AG09309 (cell line): ENCODE results near the gene CSHL1.

ENCODE experiments used
- DNase-seq: peaks from one replicate; pipeline ENCODE4 v3.0.0-alpha.2; 2010; ENCODE audit warnings: low read depth
- H3K4me3 ChIP-seq: 2 replicates; pipeline ENCODE4 v1.5.1; 2011; ENCODE audit warnings: mild to moderate bottlenecking, low read depth, low read length, moderate library complexity; ENCODE audit not compliant: control insufficient read depth
- TF ChIP-seq, protein P1 (sequence below): IDR thresholded peaks from 2 replicates; pipeline ENCODE4 v1.5.1; 2011; ENCODE audit warnings: mild to moderate bottlenecking, low read depth, low read length, inconsistent platforms; ENCODE audit not compliant: insufficient read depth, control insufficient read depth; ENCODE audit errors: missing control alignments

CSHL1 gene

GRCh38 chr17:63945784-63946439, 34.9 kb upstream of the CSHL1 start:
- TF ChIP-seq, protein P1, sequence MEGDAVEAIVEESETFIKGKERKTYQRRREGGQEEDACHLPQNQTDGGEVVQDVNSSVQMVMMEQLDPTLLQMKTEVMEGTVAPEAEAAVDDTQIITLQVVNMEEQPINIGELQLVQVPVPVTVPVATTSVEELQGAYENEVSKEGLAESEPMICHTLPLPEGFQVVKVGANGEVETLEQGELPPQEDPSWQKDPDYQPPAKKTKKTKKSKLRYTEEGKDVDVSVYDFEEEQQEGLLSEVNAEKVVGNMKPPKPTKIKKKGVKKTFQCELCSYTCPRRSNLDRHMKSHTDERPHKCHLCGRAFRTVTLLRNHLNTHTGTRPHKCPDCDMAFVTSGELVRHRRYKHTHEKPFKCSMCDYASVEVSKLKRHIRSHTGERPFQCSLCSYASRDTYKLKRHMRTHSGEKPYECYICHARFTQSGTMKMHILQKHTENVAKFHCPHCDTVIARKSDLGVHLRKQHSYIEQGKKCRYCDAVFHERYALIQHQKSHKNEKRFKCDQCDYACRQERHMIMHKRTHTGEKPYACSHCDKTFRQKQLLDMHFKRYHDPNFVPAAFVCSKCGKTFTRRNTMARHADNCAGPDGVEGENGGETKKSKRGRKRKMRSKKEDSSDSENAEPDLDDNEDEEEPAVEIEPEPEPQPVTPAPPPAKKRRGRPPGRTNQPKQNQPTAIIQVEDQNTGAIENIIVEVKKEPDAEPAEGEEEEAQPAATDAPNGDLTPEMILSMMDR: no peak
- no peak overlapping the region for H3K4me3 ChIP-seq
- no peak for DNase-seq

DNA sequence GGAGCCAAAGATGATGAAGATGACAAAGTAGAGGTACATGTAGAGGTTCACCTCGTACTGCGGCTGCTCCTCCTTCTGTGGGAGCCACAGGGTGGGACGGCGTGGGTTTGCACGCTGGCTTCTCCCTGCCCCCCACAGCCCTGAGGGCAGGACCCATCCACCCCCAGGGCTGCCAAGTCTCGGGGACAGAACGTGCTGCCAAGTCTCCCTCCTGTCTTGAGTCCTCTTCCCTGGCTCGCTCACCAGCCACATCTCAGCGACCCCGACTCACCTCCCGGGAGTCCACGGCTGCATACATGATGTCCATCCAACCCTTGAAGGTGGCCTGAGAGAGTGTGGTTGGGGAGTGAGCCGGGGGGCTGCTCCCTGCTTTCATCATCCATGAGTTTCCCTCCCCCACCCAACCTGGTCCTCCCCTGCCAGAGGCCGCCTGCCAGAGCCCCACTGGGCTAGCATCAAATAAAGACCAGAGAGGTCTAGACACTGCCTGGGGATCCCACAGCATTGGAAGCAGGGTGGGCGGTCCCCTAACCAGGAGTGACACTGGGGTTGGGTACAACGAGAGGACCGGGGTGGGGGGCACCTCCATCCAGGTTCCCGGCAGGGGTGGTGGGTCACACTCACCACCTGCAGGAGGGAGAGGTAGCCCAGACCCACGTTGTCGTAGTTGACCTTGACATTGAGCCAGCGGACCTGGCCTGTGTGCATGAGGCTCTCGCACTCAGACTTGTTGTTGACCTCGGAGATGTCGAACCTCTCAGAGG, 33.9 kb upstream of the CSHL1 start:
- no peak for DNase-seq

GRCh38 chr17:63943745-63944144, 32.7 kb upstream of the CSHL1 start:
- no peak for DNase-seq
- H3K4me3 ChIP-seq: no peak overlapping the region
- TF ChIP-seq, protein P1: peak; percentile 25

More for the DNA sequence above, 33.9 kb upstream of the CSHL1 start:
- TF ChIP-seq, protein P1: no peak
- no peak overlapping the region for H3K4me3 ChIP-seq

GRCh38 chr17:63942309-63942985, 31.4 kb upstream of the CSHL1 start:
- TF ChIP-seq, protein P1: no peak
- H3K4me3 ChIP-seq: no peak overlapping the region
- no peak for DNase-seq

GRCh38 chr17:63941751-63942150, 30.7 kb upstream of the CSHL1 start:
- no peak overlapping the region for H3K4me3 ChIP-seq
- TF ChIP-seq, protein P1: no peak
- no peak for DNase-seq

DNA sequence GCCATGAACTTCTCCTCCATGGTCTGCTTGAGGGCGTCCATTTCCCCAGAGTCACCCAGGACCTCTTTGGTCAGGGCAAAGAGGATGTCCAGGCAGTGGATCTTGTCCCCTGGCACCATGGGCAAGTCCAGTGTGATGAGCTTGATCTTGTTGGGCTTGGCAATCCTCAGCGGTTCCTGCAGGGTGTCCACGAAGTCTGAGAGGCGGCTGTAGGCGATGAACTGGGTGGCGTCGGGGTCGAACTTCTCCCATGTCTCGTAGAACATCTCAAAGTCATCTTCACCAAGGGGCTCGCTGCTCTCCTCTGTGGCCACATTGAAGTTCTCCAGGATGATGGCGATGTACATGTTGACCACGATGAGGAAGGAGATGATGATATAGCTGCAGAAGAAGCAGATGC, 30.1 kb upstream of the CSHL1 start:
- no peak for DNase-seq
- TF ChIP-seq, protein P1: no peak
- no peak overlapping the region for H3K4me3 ChIP-seq
